ENCODE data around the gene PTPRT. TPM values are rescaled to one million over a fixed set of nuclear protein-coding genes. Genes with fewer than 3 reads are reported as not detected.

Gene PTPRT
- total RNA-seq, 1 experiment from 2014 or later: 0.13 TPM

- no peak overlapping the region for H3T11ph ChIP-seq (ENCODE audit: low read length)
- TF ChIP-seq, protein P1, sequence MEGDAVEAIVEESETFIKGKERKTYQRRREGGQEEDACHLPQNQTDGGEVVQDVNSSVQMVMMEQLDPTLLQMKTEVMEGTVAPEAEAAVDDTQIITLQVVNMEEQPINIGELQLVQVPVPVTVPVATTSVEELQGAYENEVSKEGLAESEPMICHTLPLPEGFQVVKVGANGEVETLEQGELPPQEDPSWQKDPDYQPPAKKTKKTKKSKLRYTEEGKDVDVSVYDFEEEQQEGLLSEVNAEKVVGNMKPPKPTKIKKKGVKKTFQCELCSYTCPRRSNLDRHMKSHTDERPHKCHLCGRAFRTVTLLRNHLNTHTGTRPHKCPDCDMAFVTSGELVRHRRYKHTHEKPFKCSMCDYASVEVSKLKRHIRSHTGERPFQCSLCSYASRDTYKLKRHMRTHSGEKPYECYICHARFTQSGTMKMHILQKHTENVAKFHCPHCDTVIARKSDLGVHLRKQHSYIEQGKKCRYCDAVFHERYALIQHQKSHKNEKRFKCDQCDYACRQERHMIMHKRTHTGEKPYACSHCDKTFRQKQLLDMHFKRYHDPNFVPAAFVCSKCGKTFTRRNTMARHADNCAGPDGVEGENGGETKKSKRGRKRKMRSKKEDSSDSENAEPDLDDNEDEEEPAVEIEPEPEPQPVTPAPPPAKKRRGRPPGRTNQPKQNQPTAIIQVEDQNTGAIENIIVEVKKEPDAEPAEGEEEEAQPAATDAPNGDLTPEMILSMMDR (conservative IDR thresholded peaks at IDR 0.05): no peak
- no peak overlapping the region for H3K4me3 Mint-ChIP-seq
- H3K27ac ChIP-seq (ENCODE audit: insufficient read length, low read depth, low read length): no peak overlapping the region
- H3K18ac ChIP-seq (ENCODE audit: insufficient read length, low read depth, low read length): no peak overlapping the region
- no peak overlapping the region for H2AFZ ChIP-seq (ENCODE audit: low read length)
- H3K14ac ChIP-seq (ENCODE audit: insufficient read depth, low read length): no peak overlapping the region
- no peak overlapping the region for H2BK120ac ChIP-seq (ENCODE audit: low read depth, low read length, poor library complexity, severe bottlenecking)
- no peak overlapping the region for H2BK20ac ChIP-seq (ENCODE audit: low read depth, low read length, poor library complexity, severe bottlenecking)
- no peak overlapping the region for H4K91ac ChIP-seq (ENCODE audit: insufficient read length, low read depth, low read length)
- H3K4me2 ChIP-seq (ENCODE audit: insufficient read depth, insufficient read length, low read length): no peak overlapping the region
- H2BK12ac ChIP-seq (ENCODE audit: insufficient read length, low read depth, low read length): no peak overlapping the region
- H3K56ac ChIP-seq (ENCODE audit: insufficient read length, low read depth, low read length): no peak overlapping the region
- no peak overlapping the region for H2AK5ac ChIP-seq (ENCODE audit: insufficient read length, low read length)
- no peak overlapping the region for H4K8ac ChIP-seq (replicated peaks; ENCODE audit: insufficient read length, low read depth, low read length)
- no peak overlapping the region for H3K4ac ChIP-seq (ENCODE audit: low read depth, low read length)
- H3K9me3 Mint-ChIP-seq: peaks cover 6 to 7% of the 10 kb centered on the region in 2 experiments; a peak in 3 of 5 replicates
- no peaks in the 10 kb centered on the region for H3K79me2 ChIP-seq (ENCODE audit: insufficient read depth, low read length)
- WGBS (ENCODE audit: extremely low coverage, insufficient read length, low lambda C conversion rate): no CpG with 5 or more reads among the region's 4 CpGs
- H3K27me3 ChIP-seq (ENCODE audit: insufficient read depth, low read length): no peaks in the 10 kb centered on the region
- H3K23me2 ChIP-seq (ENCODE audit: insufficient read length, low read depth, low read length, poor library complexity, severe bottlenecking): no peaks in the 10 kb centered on the region
- no peak overlapping the region for H3K27ac Mint-ChIP-seq
- H3K9me3 ChIP-seq (ENCODE audit: control insufficient read depth, low read depth, low read length): no peaks in the 10 kb centered on the region
- H3K23ac ChIP-seq (ENCODE audit: insufficient read length, low read depth, low read length): no peak overlapping the region
- no peaks in the 10 kb centered on the region for H4K20me1 ChIP-seq (ENCODE audit: control insufficient read depth, insufficient read depth, insufficient read length)
- H4K5ac ChIP-seq (ENCODE audit: insufficient read length, low read depth, low read length): no peak overlapping the region
- peaks cover 7% of the 10 kb centered on the region for H3K27me3 Mint-ChIP-seq (ENCODE audit: low read depth)
- no peak for DNase-seq
- peaks cover 3 to 5% of the 10 kb centered on the region in 2 experiments; a peak in 3 of 4 replicates for H3K4me1 Mint-ChIP-seq
- no peak overlapping the region for H2BK5ac ChIP-seq (ENCODE audit: insufficient read length, low read length)
- H2BK15ac ChIP-seq (ENCODE audit: low read depth, low read length): no peak overlapping the region
- no peak overlapping the region for H3K9ac ChIP-seq (ENCODE audit: extremely low read depth, insufficient read length, low read length)
- peaks cover 0 to 2% (median 0%) of the 10 kb centered on the region in 3 experiments; a peak in 2 of 7 replicates for H3K36me3 Mint-ChIP-seq (ENCODE audit: insufficient read depth in 1 of 3, low read depth in 3 of 3)
- no peaks in the 10 kb centered on the region for H3K79me1 ChIP-seq (ENCODE audit: insufficient read depth, low read depth, low read length, poor library complexity, severe bottlenecking)
- no peaks in the 10 kb centered on the region for H3K4me1 ChIP-seq (ENCODE audit: insufficient read depth, low read length)
Measured at GRCh38 chr20:42955713-42956112, 234.0 kb downstream of the PTPRT start.
